ENCODE data around the gene TCP11L2. TPM values are rescaled to one million over a fixed set of nuclear protein-coding genes. Genes with fewer than 3 reads are reported as not detected.

Gene TCP11L2
- total RNA-seq, 1 experiment from 2014 or later = 6.1 TPM

GRCh38 chr12:106273491-106273890 lies 29.0 kb upstream of the TCP11L2 start:
- Histone ChIP-seq H3K4me1 (ENCODE audit: insufficient read depth, low read length) (no peaks in the 10 kb centered on the region), H2BK5ac (ENCODE audit: insufficient read length, low read length) (no peak overlapping the region), H2AK5ac (ENCODE audit: insufficient read length, low read length) (no peak overlapping the region), H3K9ac (ENCODE audit: extremely low read depth, insufficient read length, low read length) (no peak overlapping the region), H3K23ac (ENCODE audit: insufficient read length, low read depth, low read length) (no peak overlapping the region), H3T11ph (ENCODE audit: low read length) (no peak overlapping the region), H3K4ac (ENCODE audit: low read depth, low read length) (no peak overlapping the region), H4K20me1 (ENCODE audit: control insufficient read depth, insufficient read depth, insufficient read length) (no peaks in the 10 kb centered on the region), H3K23me2 (ENCODE audit: insufficient read length, low read depth, low read length, poor library complexity, severe bottlenecking) (no peaks in the 10 kb centered on the region), H3K4me2 (ENCODE audit: insufficient read depth, insufficient read length, low read length) (no peak overlapping the region), H3K9me3 (ENCODE audit: control insufficient read depth, low read depth, low read length) (no peaks in the 10 kb centered on the region), H2BK15ac (ENCODE audit: low read depth, low read length) (no peak overlapping the region), H3K79me2 (ENCODE audit: insufficient read depth, low read length) (no peaks in the 10 kb centered on the region), H3K27me3 (ENCODE audit: insufficient read depth, low read length) (no peaks in the 10 kb centered on the region), H3K18ac (ENCODE audit: insufficient read length, low read depth, low read length) (no peak overlapping the region), H3K56ac (ENCODE audit: insufficient read length, low read depth, low read length) (no peak overlapping the region), H2BK12ac (ENCODE audit: insufficient read length, low read depth, low read length) (no peak overlapping the region), H4K8ac (replicated peaks; ENCODE audit: insufficient read length, low read depth, low read length) (no peak overlapping the region), H2BK20ac (ENCODE audit: low read depth, low read length, poor library complexity, severe bottlenecking) (no peak overlapping the region), H2BK120ac (ENCODE audit: low read depth, low read length, poor library complexity, severe bottlenecking) (no peak overlapping the region), H3K14ac (ENCODE audit: insufficient read depth, low read length) (no peak overlapping the region), H2AFZ (ENCODE audit: low read length) (no peak overlapping the region), H4K91ac (ENCODE audit: insufficient read length, low read depth, low read length) (no peak overlapping the region), H3K79me1 (ENCODE audit: insufficient read depth, low read depth, low read length, poor library complexity, severe bottlenecking) (no peaks in the 10 kb centered on the region), H4K5ac (ENCODE audit: insufficient read length, low read depth, low read length) (no peak overlapping the region), H3K27ac (ENCODE audit: insufficient read length, low read depth, low read length) (no peak overlapping the region)
- no peak for DNase-seq
- TF ChIP-seq CTCF (conservative IDR thresholded peaks at IDR 0.05) = no peak
- H3K27ac Mint-ChIP-seq = no peak overlapping the region
- H3K4me1 Mint-ChIP-seq = peaks cover 2 to 3% of the 10 kb centered on the region in 2 experiments; a peak in 3 of 4 replicates
- WGBS (ENCODE audit: extremely low coverage, insufficient read length, low lambda C conversion rate) = no CpG with 5 or more reads among the region's 6 CpGs
- no peaks in the 10 kb centered on the region for H3K9me3 Mint-ChIP-seq
- H3K4me3 Mint-ChIP-seq = no peak overlapping the region
- H3K36me3 Mint-ChIP-seq (ENCODE audit: insufficient read depth in 1 of 3, low read depth in 3 of 3) = no peaks in the 10 kb centered on the region
- H3K27me3 Mint-ChIP-seq (ENCODE audit: low read depth) = peaks cover 2% of the 10 kb centered on the region
